Stimulated activated CD4-positive, alpha-beta T cell treated with anti-CD3 and anti-CD28 coated beads, Interleukin-1b, Interleukin-23, amount 100 ng/mL, for 4 hours (primary cell): ENCODE measurements around the gene SPPL3.
A peak's percentile ranks its signal among the peaks of the same experiment; 100 is the strongest.
"Not testable (repeated sequence)": the region's sequence is repeated elsewhere in the genome, so short reads cannot be mapped to it uniquely, and the experiment has no call there.

Source experiments
- DNase-seq, 2 donors: peaks; one replicate each; pipeline ENCODE4 v3.0.0-alpha.2; 2020; ENCODE audit warnings: low read depth in 2 of 2

The SPPL3 gene

GRCh38 chr12:120820884-120821510, 83.2 kb downstream of the SPPL3 start:
- peak; percentile 27 to 31 for DNase-seq

GRCh38 chr12:120818416-120818815, 85.7 kb downstream of the SPPL3 start:
- DNase-seq: no peak

- no peak for DNase-seq
Observed at GRCh38 chr12:120817559-120818330, 86.4 kb downstream of the SPPL3 start.

GRCh38 chr12:120816363-120816762, 87.8 kb downstream of the SPPL3 start:
- no peak for DNase-seq

GRCh38 chr12:120814903-120815429, 89.2 kb downstream of the SPPL3 start:
- DNase-seq: no peak

- no peak for DNase-seq
Observed at GRCh38 chr12:120814203-120814902, 89.8 kb downstream of the SPPL3 start.

- DNase-seq: no peak
Observed at GRCh38 chr12:120813588-120814153, 90.5 kb downstream of the SPPL3 start.

- DNase-seq: no peak
Observed at GRCh38 chr12:120810021-120810420, 94.1 kb downstream of the SPPL3 start.

- DNase-seq: no peak
Observed at GRCh38 chr12:120804428-120804827, 99.7 kb downstream of the SPPL3 start.

GRCh38 chr12:120801146-120801545, 103.0 kb downstream of the SPPL3 start:
- no peak for DNase-seq

GRCh38 chr12:120800665-120801064, 103.5 kb downstream of the SPPL3 start:
- no peak for DNase-seq

GRCh38 chr12:120799243-120800045, 104.7 kb downstream of the SPPL3 start:
- DNase-seq: no peak

GRCh38 chr12:120798696-120799095, 105.5 kb downstream of the SPPL3 start:
- no peak for DNase-seq

GRCh38 chr12:120797677-120798642, 106.2 kb downstream of the SPPL3 start:
- no peak for DNase-seq

GRCh38 chr12:120795441-120796178, 108.5 kb downstream of the SPPL3 start:
- no peak for DNase-seq

- DNase-seq: no peak
Observed at GRCh38 chr12:120793357-120793756, 110.8 kb downstream of the SPPL3 start.

GRCh38 chr12:120792456-120792855, 111.7 kb downstream of the SPPL3 start:
- DNase-seq: not testable (repeated sequence)

- no peak for DNase-seq
Observed at GRCh38 chr12:120791669-120792176, 112.4 kb downstream of the SPPL3 start.

- no peak for DNase-seq
Observed at GRCh38 chr12:120790114-120790513, 114.0 kb downstream of the SPPL3 start.
